AG04450 (cell line): ENCODE data around the gene RFESD. TPM values are rescaled to one million over a fixed set of nuclear protein-coding genes. Genes with fewer than 3 reads are reported as not detected.

Source experiments
- CTCF ChIA-PET: fragments of 300-600, 350-600 bp; formaldehyde crosslinking; extraction: SDS; loops from one replicate; lab custom pipeline; 2022; ENCODE audit warnings: antibody characterized with exemption, inconsistent platforms; lab: Charles Lee
- POLR2A ChIA-PET: fragments of 350-600 bp; formaldehyde crosslinking; extraction: SDS; loops from one replicate; lab custom pipeline; 2021; ENCODE audit warnings: antibody characterized with exemption, inconsistent platforms; lab: Yijun Ruan, JAX
- DNase-seq: peaks from one replicate; pipeline ENCODE4 v3.0.0-alpha.2; 2011; ENCODE audit warnings: low read depth, low spot score
- H3K27ac ChIP-seq: one replicate; pipeline ENCODE4 v1.5.1; 2012; ENCODE audit warnings: low read depth, low read length, control low read depth
- H3K27me3 ChIP-seq: one replicate; pipeline ENCODE4 v1.6.0; 2012; ENCODE audit warnings: low read length; ENCODE audit not compliant: control insufficient read depth, insufficient read depth
- H3K4me3 ChIP-seq: 2 replicates; pipeline ENCODE4 v1.5.1; 2011; ENCODE audit warnings: mild to moderate bottlenecking, low read depth, low read length, control low read depth
- H3K9me3 ChIP-seq: 2 replicates; pipeline ENCODE4 v1.5.1; 2012; ENCODE audit warnings: low read length; ENCODE audit not compliant: control insufficient read depth, insufficient read depth
- polyA plus RNA-seq: library from polyadenylated mRNA; depleted of rRNA; stranded (reverse); fragments of >200 nt; gene quantifications from 2 replicates; pipeline ENCODE4 v1.2.3, GENCODE V29; 2011
- TF ChIP-seq, protein P1 (sequence below): IDR thresholded peaks from 2 replicates; pipeline ENCODE4 v1.5.1; 2011; ENCODE audit warnings: low read depth, low read length, control low read depth, inconsistent platforms

Gene RFESD
- polyA plus RNA-seq, 1 experiment, result 3.8 TPM

DNA sequence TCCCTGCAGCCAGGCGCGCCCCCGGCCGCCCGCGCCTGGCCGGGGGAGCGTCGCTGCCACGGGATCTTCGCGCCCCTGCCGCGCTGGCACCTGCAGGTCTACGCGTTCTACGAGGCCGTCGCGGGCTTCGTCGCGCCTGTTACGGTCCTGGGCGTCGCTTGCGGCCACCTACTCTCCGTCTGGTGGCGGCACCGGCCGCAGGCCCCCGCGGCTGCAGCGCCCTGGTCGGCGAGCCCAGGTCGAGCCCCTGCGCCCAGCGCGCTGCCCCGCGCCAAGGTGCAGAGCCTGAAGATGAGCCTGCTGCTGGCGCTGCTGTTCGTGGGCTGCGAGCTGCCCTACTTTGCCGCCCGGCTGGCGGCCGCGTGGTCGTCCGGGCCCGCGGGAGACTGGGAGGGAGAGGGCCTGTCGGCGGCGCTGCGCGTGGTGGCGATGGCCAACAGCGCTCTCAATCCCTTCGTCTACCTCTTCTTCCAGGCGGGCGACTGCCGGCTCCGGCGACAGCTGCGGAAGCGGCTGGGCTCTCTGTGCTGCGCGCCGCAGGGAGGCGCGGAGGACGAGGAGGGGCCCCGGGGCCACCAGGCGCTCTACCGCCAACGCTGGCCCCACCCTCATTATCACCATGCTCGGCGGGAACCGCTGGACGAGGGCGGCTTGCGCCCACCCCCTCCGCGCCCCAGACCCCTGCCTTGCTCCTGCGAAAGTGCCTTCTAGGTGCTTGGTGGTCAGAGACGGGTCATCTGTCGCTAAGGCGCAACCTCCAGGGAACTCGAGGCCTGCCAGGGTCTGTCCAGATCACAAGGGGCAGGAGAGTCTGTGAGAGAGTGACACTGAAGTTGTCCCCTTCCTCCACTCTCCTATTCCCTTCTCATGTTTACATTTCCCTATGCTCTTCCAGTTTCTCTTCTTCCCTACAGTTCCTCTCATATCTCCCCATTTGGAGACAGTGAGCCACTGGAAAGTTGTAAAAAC lies 25.4 kb upstream of the RFESD start:
- TF ChIP-seq, protein P1, sequence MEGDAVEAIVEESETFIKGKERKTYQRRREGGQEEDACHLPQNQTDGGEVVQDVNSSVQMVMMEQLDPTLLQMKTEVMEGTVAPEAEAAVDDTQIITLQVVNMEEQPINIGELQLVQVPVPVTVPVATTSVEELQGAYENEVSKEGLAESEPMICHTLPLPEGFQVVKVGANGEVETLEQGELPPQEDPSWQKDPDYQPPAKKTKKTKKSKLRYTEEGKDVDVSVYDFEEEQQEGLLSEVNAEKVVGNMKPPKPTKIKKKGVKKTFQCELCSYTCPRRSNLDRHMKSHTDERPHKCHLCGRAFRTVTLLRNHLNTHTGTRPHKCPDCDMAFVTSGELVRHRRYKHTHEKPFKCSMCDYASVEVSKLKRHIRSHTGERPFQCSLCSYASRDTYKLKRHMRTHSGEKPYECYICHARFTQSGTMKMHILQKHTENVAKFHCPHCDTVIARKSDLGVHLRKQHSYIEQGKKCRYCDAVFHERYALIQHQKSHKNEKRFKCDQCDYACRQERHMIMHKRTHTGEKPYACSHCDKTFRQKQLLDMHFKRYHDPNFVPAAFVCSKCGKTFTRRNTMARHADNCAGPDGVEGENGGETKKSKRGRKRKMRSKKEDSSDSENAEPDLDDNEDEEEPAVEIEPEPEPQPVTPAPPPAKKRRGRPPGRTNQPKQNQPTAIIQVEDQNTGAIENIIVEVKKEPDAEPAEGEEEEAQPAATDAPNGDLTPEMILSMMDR, result no peak
- DNase-seq, result no peak
- no peak overlapping the region for H3K27ac ChIP-seq
- no peaks in the 10 kb centered on the region for H3K9me3 ChIP-seq
- peak overlapping the region; percentile 56 for H3K4me3 ChIP-seq
- CTCF ChIA-PET, result no interaction called here
- POLR2A ChIA-PET, result no interaction called here
- H3K27me3 ChIP-seq, result no peaks in the 10 kb centered on the region

DNA sequence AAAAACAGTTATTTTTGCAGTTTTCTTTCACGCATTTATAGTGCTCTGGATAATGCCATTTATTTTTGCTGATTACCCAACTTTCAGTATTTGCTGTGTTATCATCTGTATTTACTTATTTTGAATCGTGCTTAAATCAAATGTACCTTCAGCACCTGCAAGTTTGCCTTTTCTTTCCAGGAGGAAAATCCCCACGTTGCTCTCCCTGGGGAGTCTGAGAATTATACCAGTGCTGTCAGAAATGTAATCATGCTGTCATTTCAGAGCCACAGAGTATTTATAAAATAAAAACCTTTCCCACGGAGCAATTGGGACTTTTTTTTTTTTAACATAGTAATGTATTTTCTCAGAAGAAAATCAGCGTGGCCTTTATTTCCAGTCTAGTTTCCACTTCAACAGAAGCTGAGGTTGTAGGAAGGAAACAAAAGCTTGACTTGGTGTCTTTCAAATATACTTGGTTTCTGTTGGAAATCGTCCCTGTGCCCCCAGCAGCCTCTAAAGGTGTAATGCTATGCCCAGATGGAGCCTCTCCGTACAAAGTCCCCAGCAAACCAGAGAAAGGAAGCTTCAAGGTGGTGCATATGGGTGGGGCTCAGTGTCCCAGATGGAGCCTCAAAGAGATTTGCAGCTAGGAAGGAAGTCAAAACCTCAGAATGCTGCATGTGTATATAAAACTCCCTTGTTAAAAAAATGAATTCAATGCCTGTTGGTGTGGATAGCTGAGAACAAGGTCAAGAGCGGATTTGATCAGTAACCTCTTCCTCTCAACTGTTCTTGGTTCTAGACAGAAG lies 24.5 kb upstream of the RFESD start:
- no peak for DNase-seq
- ChIA-PET CTCF (interaction anchor here (0.6 to 1.7 kb wide), 4 partner anchors 42 to 225 kb away, joined by 3 to 9 read pairs (median 5); no protein-coding TSS in a partner anchor), POLR2A (no interaction called here)
- TF ChIP-seq, protein P1, result no peak
- H3K4me3 ChIP-seq, result no peak overlapping the region
- no peaks in the 10 kb centered on the region for H3K9me3 ChIP-seq
- no peaks in the 10 kb centered on the region for H3K27me3 ChIP-seq
- no peak overlapping the region for H3K27ac ChIP-seq

DNA sequence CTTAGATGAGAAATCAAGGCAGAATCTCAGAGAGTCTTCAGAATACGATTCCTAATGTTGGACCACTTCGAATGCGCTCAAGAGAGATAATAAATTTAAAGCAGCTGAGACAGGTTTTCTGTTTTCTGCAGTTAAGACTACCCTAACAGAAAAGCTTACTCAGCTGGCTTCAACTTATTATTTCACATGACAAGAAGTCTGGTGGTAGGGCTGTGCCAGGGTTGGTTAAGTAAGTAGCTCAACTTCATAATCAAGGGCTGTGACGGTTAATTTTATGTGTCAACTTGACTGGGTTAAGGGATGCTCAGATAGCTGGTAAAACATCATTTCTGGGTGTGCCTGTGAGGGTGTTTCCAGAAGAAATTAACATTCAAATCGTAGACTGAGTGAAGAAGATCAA lies 22.9 kb upstream of the RFESD start:
- Histone ChIP-seq H3K27ac (no peak overlapping the region), H3K27me3 (no peaks in the 10 kb centered on the region), H3K9me3 (no peaks in the 10 kb centered on the region), H3K4me3 (no peak overlapping the region)
- POLR2A ChIA-PET, result interaction anchor here (1.2 kb wide), 1 partner anchor 8 kb away, joined by 3 read pairs; no protein-coding TSS in a partner anchor
- TF ChIP-seq, protein P1, result no peak
- no peak for DNase-seq
- CTCF ChIA-PET, result interaction anchor here (0.6 to 1.7 kb wide), 2 partner anchors 41 to 236 kb away, joined by 5 to 9 read pairs; no protein-coding TSS in a partner anchor

DNA sequence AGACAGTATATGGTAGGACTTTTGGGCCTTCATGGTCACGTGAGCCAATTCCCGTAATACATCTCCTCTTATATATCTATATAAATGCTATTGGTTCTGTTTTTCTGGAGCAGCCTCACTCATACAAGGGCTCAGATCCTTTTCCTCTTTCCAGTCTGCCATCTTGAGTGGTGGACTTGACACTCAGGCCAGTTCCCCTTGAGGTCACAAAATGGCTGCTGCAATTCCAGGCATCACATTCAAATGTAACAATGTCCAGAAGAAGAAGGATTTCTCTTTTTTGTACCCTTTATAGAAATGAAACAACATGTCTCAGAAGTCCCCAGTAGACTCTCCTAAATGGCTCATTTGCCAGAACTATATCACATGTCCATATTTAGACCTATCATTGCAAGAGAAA lies 22.2 kb upstream of the RFESD start:
- ChIA-PET POLR2A (no interaction called here), CTCF (no interaction called here)
- Histone ChIP-seq H3K9me3 (no peaks in the 10 kb centered on the region), H3K4me3 (no peak overlapping the region), H3K27ac (no peak overlapping the region), H3K27me3 (no peaks in the 10 kb centered on the region)
- no peak for DNase-seq
- TF ChIP-seq, protein P1, result no peak
